HFFc6 (cell line): ENCODE data around the gene MYMK. TPM values are rescaled to one million over a fixed set of nuclear protein-coding genes. Genes with fewer than 3 reads are reported as not detected.

Source experiments
- DNase-seq: peaks from one replicate; pipeline ENCODE4 v3.0.0-alpha.2; 2018
- H3K27ac Mint-ChIP-seq: 2 replicates; pipeline ENCODE4 v1.8.0; 2020; ENCODE audit warnings: mild to moderate bottlenecking, mixed read lengths
- H3K27me3 Mint-ChIP-seq: 2 replicates; pipeline ENCODE4 v1.8.0; 2021; ENCODE audit warnings: mild to moderate bottlenecking, moderate library complexity, mixed read lengths; ENCODE audit not compliant: insufficient read depth
- H3K36me3 Mint-ChIP-seq: 2 replicates; pipeline ENCODE4 v1.8.0; 2021; ENCODE audit warnings: low read depth, mixed read lengths
- H3K4me1 Mint-ChIP-seq: 2 replicates; pipeline ENCODE4 v1.8.0; 2020; ENCODE audit warnings: low read depth, mixed read lengths
- H3K4me3 Mint-ChIP-seq: 2 replicates; pipeline ENCODE4 v1.8.0; 2020; ENCODE audit warnings: mild to moderate bottlenecking, moderate library complexity, mixed read lengths
- H3K9me3 Mint-ChIP-seq: 2 replicates; pipeline ENCODE4 v1.8.0; 2020; ENCODE audit warnings: mild to moderate bottlenecking, mixed read lengths
- CTCF ChIP-seq: fragments of 200-600 bp; sonication (generic); IDR thresholded peaks from 2 replicates; pipeline ENCODE4 v1.5.0; 2021; ENCODE audit warnings: antibody characterized with exemption, mild to moderate bottlenecking
- total RNA-seq, 6 experiments: library from RNA; stranded (reverse); fragmentation: NEBNext Ultra II Directional; extraction: Animal tissue kit (Norgen Biotek cat#: 25700); gene quantifications; 2 replicates in 1 of 6; 3 replicates in 5 of 6; pipeline ENCODE4 v1.2.3, GENCODE V29; 2021

MYMK gene
- total RNA-seq, 6 experiments from 2014 or later = not detected

GRCh38 chr9:133494636-133495326, 30.0 kb downstream of the MYMK start:
- no peak for TF ChIP-seq CTCF
- Mint-ChIP-seq H3K9me3 (no peaks in the 10 kb centered on the region), H3K36me3 (no peaks in the 10 kb centered on the region), H3K27me3 (peaks cover 36% of the 10 kb centered on the region), H3K4me3 (no peak overlapping the region), H3K27ac (no peak overlapping the region), H3K4me1 (no peaks in the 10 kb centered on the region)
- DNase-seq = no peak

- H3K36me3 Mint-ChIP-seq = no peaks in the 10 kb centered on the region
- H3K4me3 Mint-ChIP-seq = no peak overlapping the region
- no peak for TF ChIP-seq CTCF
- peaks cover 36% of the 10 kb centered on the region for H3K27me3 Mint-ChIP-seq
- DNase-seq = no peak
- no peak overlapping the region for H3K27ac Mint-ChIP-seq
- no peaks in the 10 kb centered on the region for H3K9me3 Mint-ChIP-seq
- H3K4me1 Mint-ChIP-seq = no peaks in the 10 kb centered on the region
Measured at GRCh38 chr9:133493845-133494540, 30.8 kb downstream of the MYMK start.

- peaks cover 31% of the 10 kb centered on the region for H3K27me3 Mint-ChIP-seq
- DNase-seq = no peak
- H3K4me1 Mint-ChIP-seq = no peaks in the 10 kb centered on the region
- H3K36me3 Mint-ChIP-seq = no peaks in the 10 kb centered on the region
- no peaks in the 10 kb centered on the region for H3K9me3 Mint-ChIP-seq
- no peak overlapping the region for H3K4me3 Mint-ChIP-seq
- H3K27ac Mint-ChIP-seq = no peak overlapping the region
- no peak for TF ChIP-seq CTCF
Measured at GRCh38 chr9:133493428-133493827, 31.3 kb downstream of the MYMK start.

- H3K36me3 Mint-ChIP-seq = no peaks in the 10 kb centered on the region
- no peak for TF ChIP-seq CTCF
- H3K4me1 Mint-ChIP-seq = no peaks in the 10 kb centered on the region
- no peak overlapping the region for H3K27ac Mint-ChIP-seq
- H3K27me3 Mint-ChIP-seq = peaks cover 24% of the 10 kb centered on the region
- H3K4me3 Mint-ChIP-seq = no peak overlapping the region
- no peaks in the 10 kb centered on the region for H3K9me3 Mint-ChIP-seq
- no peak for DNase-seq
Measured at GRCh38 chr9:133492061-133493021, 32.4 kb downstream of the MYMK start.

- Mint-ChIP-seq H3K9me3 (no peaks in the 10 kb centered on the region), H3K27ac (no peak overlapping the region), H3K4me1 (no peaks in the 10 kb centered on the region)
Measured at GRCh38 chr9:133491656-133491925, 33.2 kb downstream of the MYMK start.

More at GRCh38 chr9:133491656-133491925, 33.2 kb downstream of the MYMK start:
- H3K27me3 Mint-ChIP-seq = peaks cover 24% of the 10 kb centered on the region
- no peak overlapping the region for H3K4me3 Mint-ChIP-seq
- no peak for DNase-seq
- H3K36me3 Mint-ChIP-seq = no peaks in the 10 kb centered on the region
- no peak for TF ChIP-seq CTCF
